ENCODE data around the gene SOD1.

The SOD1 gene

GRCh38 chr21:31678478-31678877, 19.0 kb downstream of the SOD1 start:
- DNase-seq (ENCODE audit: extremely low read depth in 1 of 2, low read depth in 1 of 2) = no peak

- no peak for DNase-seq (ENCODE audit: extremely low read depth in 1 of 2, low read depth in 1 of 2)
These were observed 23.1 kb downstream of the SOD1 start for GRCh38 chr21:31682620-31683019.

GRCh38 chr21:31683029-31683428, 23.5 kb downstream of the SOD1 start:
- no peak for DNase-seq (ENCODE audit: extremely low read depth in 1 of 2, low read depth in 1 of 2)

- DNase-seq (ENCODE audit: extremely low read depth in 1 of 2, low read depth in 1 of 2) = no peak
These were observed 25.4 kb downstream of the SOD1 start for GRCh38 chr21:31684918-31685317.

GRCh38 chr21:31686272-31686915, 26.9 kb downstream of the SOD1 start:
- no peak for DNase-seq (ENCODE audit: extremely low read depth in 1 of 2, low read depth in 1 of 2)

- no peak for DNase-seq (ENCODE audit: extremely low read depth in 1 of 2, low read depth in 1 of 2)
These were observed 27.6 kb downstream of the SOD1 start for GRCh38 chr21:31687108-31687507.

GRCh38 chr21:31688603-31689368, 29.3 kb downstream of the SOD1 start:
- DNase-seq (ENCODE audit: extremely low read depth in 1 of 2, low read depth in 1 of 2) = no peak

- no peak for DNase-seq (ENCODE audit: extremely low read depth in 1 of 2, low read depth in 1 of 2)
These were observed 33.7 kb downstream of the SOD1 start for GRCh38 chr21:31693222-31693621.

GRCh38 chr21:31696424-31696823, 36.9 kb downstream of the SOD1 start:
- DNase-seq (ENCODE audit: extremely low read depth in 1 of 2, low read depth in 1 of 2) = no peak

GRCh38 chr21:31698461-31698860, 39.0 kb downstream of the SOD1 start:
- no peak for DNase-seq (ENCODE audit: extremely low read depth in 1 of 2, low read depth in 1 of 2)

- no peak for DNase-seq (ENCODE audit: extremely low read depth in 1 of 2, low read depth in 1 of 2)
These were observed 40.5 kb downstream of the SOD1 start for GRCh38 chr21:31700040-31700439.

GRCh38 chr21:31706562-31706961, 47.1 kb downstream of the SOD1 start:
- no peak for DNase-seq (ENCODE audit: extremely low read depth in 1 of 2, low read depth in 1 of 2)

- DNase-seq (ENCODE audit: extremely low read depth in 1 of 2, low read depth in 1 of 2) = no peak
These were observed 48.0 kb downstream of the SOD1 start for GRCh38 chr21:31707499-31707898.

- no peak for DNase-seq (ENCODE audit: extremely low read depth in 1 of 2, low read depth in 1 of 2)
These were observed 49.0 kb downstream of the SOD1 start for GRCh38 chr21:31708541-31708940.

- no peak for DNase-seq (ENCODE audit: extremely low read depth in 1 of 2, low read depth in 1 of 2)
These were observed 51.1 kb downstream of the SOD1 start for GRCh38 chr21:31710586-31710985.

- no peak for DNase-seq (ENCODE audit: extremely low read depth in 1 of 2, low read depth in 1 of 2)
These were observed 51.8 kb downstream of the SOD1 start for GRCh38 chr21:31711326-31711725.

- no peak for DNase-seq (ENCODE audit: extremely low read depth in 1 of 2, low read depth in 1 of 2)
These were observed 52.3 kb downstream of the SOD1 start for GRCh38 chr21:31711745-31712285.

GRCh38 chr21:31713115-31713514, 53.6 kb downstream of the SOD1 start:
- DNase-seq (ENCODE audit: extremely low read depth in 1 of 2, low read depth in 1 of 2) = no peak

GRCh38 chr21:31713973-31714740, 54.7 kb downstream of the SOD1 start:
- no peak for DNase-seq (ENCODE audit: extremely low read depth in 1 of 2, low read depth in 1 of 2)

- DNase-seq (ENCODE audit: extremely low read depth in 1 of 2, low read depth in 1 of 2) = no peak
These were observed 55.4 kb downstream of the SOD1 start for GRCh38 chr21:31714741-31715365.

GRCh38 chr21:31716106-31716505, 56.6 kb downstream of the SOD1 start:
- DNase-seq (ENCODE audit: extremely low read depth in 1 of 2, low read depth in 1 of 2) = no peak
